GM12878 (cell line): ENCODE measurements around the gene ATL2. TPM values are rescaled to one million over a fixed set of nuclear protein-coding genes. Genes with fewer than 3 reads are reported as not detected.

Experiments
- CHD4 ChIP-seq: fragments of 200-600 bp; sonication (generic); IDR thresholded peaks from 2 replicates; pipeline ENCODE4 v1.6.1; 2016; ENCODE audit warnings: mild to moderate bottlenecking
- CREM ChIP-seq: IDR thresholded peaks from 2 replicates; pipeline ENCODE4 v1.6.1; 2014; ENCODE audit warnings: antibody characterized with exemption, low read depth
- DPF2 ChIP-seq: fragments of 450-650 bp; IDR thresholded peaks from 2 replicates; pipeline ENCODE4 v1.6.1; 2017; ENCODE audit warnings: mild to moderate bottlenecking
- ETV6 ChIP-seq, 2 experiments: fragments of 450-650 bp in 1 of 2; IDR thresholded peaks in 1 of 2; conservative IDR thresholded peaks in 1 of 2; 2 replicates each; pipeline ENCODE4 v1.6.1; 2014; ENCODE audit warnings: antibody characterized with exemption in 1 of 2, borderline replicate concordance in 1 of 2, low read depth in 1 of 2, mild to moderate bottlenecking in 1 of 2, moderate library complexity in 1 of 2
- MEF2A ChIP-seq: IDR thresholded peaks from 2 replicates; pipeline ENCODE4 v1.6.1; 2011; ENCODE audit warnings: low read depth, mild to moderate bottlenecking, low read length, moderate library complexity; ENCODE audit not compliant: insufficient read depth
- NFXL1 ChIP-seq: fragments of 450-650 bp; IDR thresholded peaks from 2 replicates; pipeline ENCODE4 v1.6.1; 2017; ENCODE audit warnings: antibody characterized with exemption, mild to moderate bottlenecking, borderline replicate concordance
- POLR2AphosphoS5 ChIP-seq: IDR thresholded peaks from 2 replicates; pipeline ENCODE4 v1.6.1; 2011; ENCODE audit warnings: mild to moderate bottlenecking, low read length, inconsistent platforms
- RAD51 ChIP-seq: fragments of 450-650 bp; IDR thresholded peaks from 2 replicates; pipeline ENCODE4 v1.6.1; 2016; ENCODE audit warnings: moderate library complexity, mild to moderate bottlenecking, inconsistent platforms
- RB1 ChIP-seq: fragments of 450-650 bp; formaldehyde crosslinking; IDR thresholded peaks from 2 replicates; pipeline ENCODE4 v1.6.1; 2017; ENCODE audit warnings: mild to moderate bottlenecking, borderline replicate concordance
- SREBF2 ChIP-seq: IDR thresholded peaks from 2 replicates; pipeline ENCODE4 v1.6.1; 2012; ENCODE audit warnings: mild to moderate bottlenecking, low read length
- TBL1XR1 ChIP-seq: IDR thresholded peaks from 2 replicates; pipeline ENCODE4 v1.6.1; 2012; ENCODE audit warnings: low read depth, low read length, improper control_type of control experiment
- TCF7 ChIP-seq: IDR thresholded peaks from 2 replicates; pipeline ENCODE4 v1.6.1; 2014; ENCODE audit warnings: antibody characterized with exemption, borderline replicate concordance
- WRNIP1 ChIP-seq: IDR thresholded peaks from 2 replicates; pipeline ENCODE4 v1.6.1; 2011; ENCODE audit warnings: low read depth, low read length, improper control_type of control experiment, borderline replicate concordance
- polyA plus RNA-seq, 11 experiments: library from polyadenylated mRNA; depleted of rRNA in 4 of 11; unstranded in 6 of 11; stranded (reverse) in 5 of 11; fragments of >200 nt; fragmentation: Nextera tagmentation in 4 of 11; fragmentation: Illumina TruSeq in 1 of 11; extraction: Ambion mirVana in 4 of 11; extraction: Trizol in 1 of 11; gene quantifications; 1 replicate in 1 of 11; 2 replicates in 10 of 11; pipeline versions ENCODE4 v1.2.1 to v1.2.3, GENCODE V29; 2011 to 2016; ENCODE audit warnings: inconsistent platforms in 2 of 11, missing spikeins in 2 of 11, low read depth in 1 of 11
- total RNA-seq, 4 experiments: library from RNA; depleted of rRNA in 3 of 4; stranded (reverse); fragments of >200 nt in 3 of 4; fragmentation: Illumina TruSeq in 1 of 4; extraction: Trizol in 1 of 4; gene quantifications; 2 replicates each; pipeline versions ENCODE4 v1.2.1 to v1.2.3, GENCODE V29; 2013 to 2021
- TF ChIP-seq, protein P1 (sequence below): fragments of 450-650 bp; IDR thresholded peaks from 2 replicates; pipeline ENCODE4 v1.6.1; 2017; ENCODE audit warnings: mild to moderate bottlenecking, moderate library complexity
- TF ChIP-seq, protein P2 (sequence below): fragments of 450-650 bp; IDR thresholded peaks from 2 replicates; pipeline ENCODE4 v1.6.1; 2017; ENCODE audit warnings: mild to moderate bottlenecking, low read depth, inconsistent platforms; ENCODE audit not compliant: poor library complexity, severe bottlenecking
- TF ChIP-seq, protein P3 (sequence below): fragments of 450-650 bp; IDR thresholded peaks from 2 replicates; pipeline ENCODE4 v1.6.1; 2016; ENCODE audit warnings: mild to moderate bottlenecking, moderate library complexity, borderline replicate concordance
- TF ChIP-seq, protein P4 (sequence below): fragments of 450-650 bp; IDR thresholded peaks from 2 replicates; pipeline ENCODE4 v1.6.1; 2017; ENCODE audit warnings: borderline replicate concordance

ATL2 gene
- total and polyA plus RNA-seq, 10 of the 15 experiments (the other 5 are each of a cell fraction or from before 2014, with no cell fraction given), result 8.6 to 51.5 (median 41.8) TPM

DNA sequence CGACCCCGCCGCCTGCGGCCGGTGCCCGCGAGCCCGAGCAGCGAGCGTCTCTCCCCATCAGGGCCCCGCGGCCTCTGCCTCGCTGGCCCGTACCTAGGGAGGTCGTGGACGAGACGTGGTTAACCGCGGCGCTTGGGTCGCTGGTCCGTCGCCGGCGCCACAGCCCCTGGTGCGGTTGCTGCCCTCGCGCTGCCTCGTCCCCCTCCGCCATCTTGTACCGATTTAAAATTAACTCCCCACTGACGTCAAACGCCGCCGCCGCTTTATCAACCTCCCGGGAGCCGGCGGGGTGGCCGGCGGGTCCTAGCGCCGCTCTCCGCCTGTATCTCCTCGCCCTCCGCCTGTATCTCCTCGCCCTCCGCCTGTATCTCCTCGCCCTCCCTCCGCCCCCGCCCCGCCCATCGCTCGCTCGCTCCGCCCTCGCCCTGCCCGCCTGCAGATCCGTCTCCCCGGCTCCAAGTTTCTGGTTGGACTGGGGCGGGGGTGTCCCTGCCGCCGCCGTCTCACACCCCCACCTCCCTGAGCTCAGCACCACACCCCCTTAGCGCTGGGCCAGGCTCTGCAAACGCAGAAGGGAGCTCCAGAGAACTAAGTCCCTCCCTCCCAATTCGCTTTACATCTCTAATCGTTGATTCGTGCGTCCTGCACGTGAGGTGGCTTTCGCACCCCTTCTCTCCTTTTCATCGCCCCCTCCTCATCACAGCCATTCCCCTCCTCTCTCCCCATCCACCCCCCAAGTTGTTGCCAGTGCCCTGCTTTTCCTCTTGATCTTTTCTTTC lies at the start of gene ATL2 (continued):
- TF ChIP-seq, protein P1, sequence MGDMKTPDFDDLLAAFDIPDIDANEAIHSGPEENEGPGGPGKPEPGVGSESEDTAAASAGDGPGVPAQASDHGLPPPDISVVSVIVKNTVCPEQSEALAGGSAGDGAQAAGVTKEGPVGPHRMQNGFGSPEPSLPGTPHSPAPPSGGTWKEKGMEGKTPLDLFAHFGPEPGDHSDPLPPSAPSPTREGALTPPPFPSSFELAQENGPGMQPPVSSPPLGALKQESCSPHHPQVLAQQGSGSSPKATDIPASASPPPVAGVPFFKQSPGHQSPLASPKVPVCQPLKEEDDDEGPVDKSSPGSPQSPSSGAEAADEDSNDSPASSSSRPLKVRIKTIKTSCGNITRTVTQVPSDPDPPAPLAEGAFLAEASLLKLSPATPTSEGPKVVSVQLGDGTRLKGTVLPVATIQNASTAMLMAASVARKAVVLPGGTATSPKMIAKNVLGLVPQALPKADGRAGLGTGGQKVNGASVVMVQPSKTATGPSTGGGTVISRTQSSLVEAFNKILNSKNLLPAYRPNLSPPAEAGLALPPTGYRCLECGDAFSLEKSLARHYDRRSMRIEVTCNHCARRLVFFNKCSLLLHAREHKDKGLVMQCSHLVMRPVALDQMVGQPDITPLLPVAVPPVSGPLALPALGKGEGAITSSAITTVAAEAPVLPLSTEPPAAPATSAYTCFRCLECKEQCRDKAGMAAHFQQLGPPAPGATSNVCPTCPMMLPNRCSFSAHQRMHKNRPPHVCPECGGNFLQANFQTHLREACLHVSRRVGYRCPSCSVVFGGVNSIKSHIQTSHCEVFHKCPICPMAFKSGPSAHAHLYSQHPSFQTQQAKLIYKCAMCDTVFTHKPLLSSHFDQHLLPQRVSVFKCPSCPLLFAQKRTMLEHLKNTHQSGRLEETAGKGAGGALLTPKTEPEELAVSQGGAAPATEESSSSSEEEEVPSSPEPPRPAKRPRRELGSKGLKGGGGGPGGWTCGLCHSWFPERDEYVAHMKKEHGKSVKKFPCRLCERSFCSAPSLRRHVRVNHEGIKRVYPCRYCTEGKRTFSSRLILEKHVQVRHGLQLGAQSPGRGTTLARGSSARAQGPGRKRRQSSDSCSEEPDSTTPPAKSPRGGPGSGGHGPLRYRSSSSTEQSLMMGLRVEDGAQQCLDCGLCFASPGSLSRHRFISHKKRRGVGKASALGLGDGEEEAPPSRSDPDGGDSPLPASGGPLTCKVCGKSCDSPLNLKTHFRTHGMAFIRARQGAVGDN, result peak; percentile 30; the same call in 1 of the 2 replicates
- TF ChIP-seq RB1 (peak; percentile 56; the same call in 1 of the 2 replicates), ETV6 (conservative IDR thresholded peaks at IDR 0.05 in 1 of 2, IDR thresholded peaks at IDR 0.05 in 1 of 2; ENCODE audit: borderline replicate concordance in 1 of 2, low read depth in 1 of 2) (no peak), TCF7 (no peak), POLR2AphosphoS5 (peak; percentile 82; the same call in 1 of the 2 replicates), MEF2A (peak; percentile 76), CHD4 (no peak), WRNIP1 (no peak), TBL1XR1 (no peak), CREM (peak; percentile 92), DPF2 (peak; percentile 35; the same call in 1 of the 2 replicates), RAD51 (no peak), NFXL1 (no peak), SREBF2 (no peak)
- TF ChIP-seq, protein P2, sequence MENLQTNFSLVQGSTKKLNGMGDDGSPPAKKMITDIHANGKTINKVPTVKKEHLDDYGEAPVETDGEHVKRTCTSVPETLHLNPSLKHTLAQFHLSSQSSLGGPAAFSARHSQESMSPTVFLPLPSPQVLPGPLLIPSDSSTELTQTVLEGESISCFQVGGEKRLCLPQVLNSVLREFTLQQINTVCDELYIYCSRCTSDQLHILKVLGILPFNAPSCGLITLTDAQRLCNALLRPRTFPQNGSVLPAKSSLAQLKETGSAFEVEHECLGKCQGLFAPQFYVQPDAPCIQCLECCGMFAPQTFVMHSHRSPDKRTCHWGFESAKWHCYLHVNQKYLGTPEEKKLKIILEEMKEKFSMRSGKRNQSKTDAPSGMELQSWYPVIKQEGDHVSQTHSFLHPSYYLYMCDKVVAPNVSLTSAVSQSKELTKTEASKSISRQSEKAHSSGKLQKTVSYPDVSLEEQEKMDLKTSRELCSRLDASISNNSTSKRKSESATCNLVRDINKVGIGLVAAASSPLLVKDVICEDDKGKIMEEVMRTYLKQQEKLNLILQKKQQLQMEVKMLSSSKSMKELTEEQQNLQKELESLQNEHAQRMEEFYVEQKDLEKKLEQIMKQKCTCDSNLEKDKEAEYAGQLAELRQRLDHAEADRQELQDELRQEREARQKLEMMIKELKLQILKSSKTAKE, result no peak
- TF ChIP-seq, protein P3, sequence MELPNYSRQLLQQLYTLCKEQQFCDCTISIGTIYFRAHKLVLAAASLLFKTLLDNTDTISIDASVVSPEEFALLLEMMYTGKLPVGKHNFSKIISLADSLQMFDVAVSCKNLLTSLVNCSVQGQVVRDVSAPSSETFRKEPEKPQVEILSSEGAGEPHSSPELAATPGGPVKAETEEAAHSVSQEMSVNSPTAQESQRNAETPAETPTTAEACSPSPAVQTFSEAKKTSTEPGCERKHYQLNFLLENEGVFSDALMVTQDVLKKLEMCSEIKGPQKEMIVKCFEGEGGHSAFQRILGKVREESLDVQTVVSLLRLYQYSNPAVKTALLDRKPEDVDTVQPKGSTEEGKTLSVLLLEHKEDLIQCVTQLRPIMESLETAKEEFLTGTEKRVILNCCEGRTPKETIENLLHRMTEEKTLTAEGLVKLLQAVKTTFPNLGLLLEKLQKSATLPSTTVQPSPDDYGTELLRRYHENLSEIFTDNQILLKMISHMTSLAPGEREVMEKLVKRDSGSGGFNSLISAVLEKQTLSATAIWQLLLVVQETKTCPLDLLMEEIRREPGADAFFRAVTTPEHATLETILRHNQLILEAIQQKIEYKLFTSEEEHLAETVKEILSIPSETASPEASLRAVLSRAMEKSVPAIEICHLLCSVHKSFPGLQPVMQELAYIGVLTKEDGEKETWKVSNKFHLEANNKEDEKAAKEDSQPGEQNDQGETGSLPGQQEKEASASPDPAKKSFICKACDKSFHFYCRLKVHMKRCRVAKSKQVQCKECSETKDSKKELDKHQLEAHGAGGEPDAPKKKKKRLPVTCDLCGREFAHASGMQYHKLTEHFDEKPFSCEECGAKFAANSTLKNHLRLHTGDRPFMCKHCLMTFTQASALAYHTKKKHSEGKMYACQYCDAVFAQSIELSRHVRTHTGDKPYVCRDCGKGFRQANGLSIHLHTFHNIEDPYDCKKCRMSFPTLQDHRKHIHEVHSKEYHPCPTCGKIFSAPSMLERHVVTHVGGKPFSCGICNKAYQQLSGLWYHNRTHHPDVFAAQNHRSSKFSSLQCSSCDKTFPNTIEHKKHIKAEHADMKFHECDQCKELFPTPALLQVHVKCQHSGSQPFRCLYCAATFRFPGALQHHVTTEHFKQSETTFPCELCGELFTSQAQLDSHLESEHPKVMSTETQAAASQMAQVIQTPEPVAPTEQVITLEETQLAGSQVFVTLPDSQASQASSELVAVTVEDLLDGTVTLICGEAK, result no peak
- TF ChIP-seq, protein P4, sequence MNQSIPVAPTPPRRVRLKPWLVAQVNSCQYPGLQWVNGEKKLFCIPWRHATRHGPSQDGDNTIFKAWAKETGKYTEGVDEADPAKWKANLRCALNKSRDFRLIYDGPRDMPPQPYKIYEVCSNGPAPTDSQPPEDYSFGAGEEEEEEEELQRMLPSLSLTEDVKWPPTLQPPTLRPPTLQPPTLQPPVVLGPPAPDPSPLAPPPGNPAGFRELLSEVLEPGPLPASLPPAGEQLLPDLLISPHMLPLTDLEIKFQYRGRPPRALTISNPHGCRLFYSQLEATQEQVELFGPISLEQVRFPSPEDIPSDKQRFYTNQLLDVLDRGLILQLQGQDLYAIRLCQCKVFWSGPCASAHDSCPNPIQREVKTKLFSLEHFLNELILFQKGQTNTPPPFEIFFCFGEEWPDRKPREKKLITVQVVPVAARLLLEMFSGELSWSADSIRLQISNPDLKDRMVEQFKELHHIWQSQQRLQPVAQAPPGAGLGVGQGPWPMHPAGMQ, result no peak
